NT2/D1 (cell line): ENCODE measurements around the gene KDM2A.

Source experiments
- YY1 ChIP-seq: IDR thresholded peaks from 2 replicates; pipeline ENCODE4 v1.6.1; 2011; ENCODE audit not compliant: insufficient read length, insufficient read depth
- ZNF274 ChIP-seq: IDR thresholded peaks from 2 replicates; pipeline ENCODE4 v1.6.1; 2011; ENCODE audit warnings: mild to moderate bottlenecking, low read depth, low read length

GRCh38 chr11:67114275-67114896 lies 4.7 kb upstream of the KDM2A start:
- TF ChIP-seq ZNF274 = no peak
- no peak for TF ChIP-seq YY1
